Tibial nerve (tissue), 3 donors: ENCODE data around the gene CTNNA2.

Experiments
- CTCF ChIP-seq, 5 experiments: fragments of 200-600 bp in 3 of 5; fragments of 450-650 bp in 2 of 5; sonication (generic) in 3 of 5; IDR thresholded peaks; one replicate each; pipeline ENCODE4 v1.5.1; 2016 to 2019; ENCODE audit warnings: antibody characterized with exemption in 5 of 5, mild to moderate bottlenecking in 3 of 5, moderate library complexity in 2 of 5
- POLR2A ChIP-seq, 2 donors: fragments of 450-650 bp; IDR thresholded peaks; one replicate each; pipeline ENCODE4 v1.6.1; 2017; ENCODE audit warnings: antibody characterized with exemption in 2 of 2, mild to moderate bottlenecking in 2 of 2, moderate library complexity in 2 of 2

- no peak for TF ChIP-seq CTCF (IDR thresholded peaks at IDR 0.05)
- no peak for TF ChIP-seq POLR2A (IDR thresholded peaks at IDR 0.05)
Observed at GRCh38 chr2:79750321-79750720, 237.5 kb downstream of the CTNNA2 start.
